GM13977 (cell line): Measurements from ENCODE around the gene NOL4L.

Experiments used
- DNase-seq: peaks from one replicate; pipeline ENCODE4 v3.0.0; 2012; ENCODE audit warnings: low spot score
- CTCF ChIP-seq: IDR thresholded peaks from 2 replicates; pipeline ENCODE4 v1.5.1; 2012; ENCODE audit warnings: mild to moderate bottlenecking, control low read depth; ENCODE audit not compliant: insufficient read depth; ENCODE audit errors: extremely low read depth, missing control alignments
- in situ Hi-C: fragments of 300-500 bp; cut with MboI; formaldehyde crosslinking; loops from one replicate; pipeline ENCODE4 v1.12.0; 2022; ENCODE audit warnings: low sequenced_read_pairs, low pct_unique_long_range_greater_than_20kb, mixed read lengths, inconsistent platforms; ENCODE audit not compliant: unreplicated experiment

NOL4L gene

GRCh38 chr20:32509639-32510066 is 75.5 kb downstream of the NOL4L start:
- no peak for DNase-seq
- in situ Hi-C loops = no loop called here
- TF ChIP-seq CTCF = no peak

DNA sequence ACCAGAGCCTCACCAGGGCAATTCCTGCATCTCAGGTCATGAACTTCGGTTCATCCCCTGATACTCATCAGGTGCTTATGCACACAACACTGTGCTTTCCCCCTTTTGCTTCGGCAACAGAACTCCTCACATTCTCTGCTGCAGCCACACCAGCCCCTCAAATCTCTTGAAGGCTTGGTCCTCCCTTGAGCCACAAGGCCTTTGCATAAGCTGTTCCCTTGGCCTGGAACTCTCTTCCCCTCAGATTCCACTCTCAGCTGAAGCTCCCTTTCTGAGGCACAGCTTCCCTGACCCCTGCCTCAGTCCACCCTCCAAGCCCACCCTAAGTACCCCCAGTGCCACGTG is 76.4 kb downstream of the NOL4L start:
- no peak for TF ChIP-seq CTCF
- in situ Hi-C loops = no loop called here

GRCh38 chr20:32507998-32508774 is 76.9 kb downstream of the NOL4L start:
- DNase-seq = no peak
- TF ChIP-seq CTCF = no peak
- in situ Hi-C loops = no loop called here

More for the DNA sequence above, 76.4 kb downstream of the NOL4L start:
- DNase-seq = no peak

GRCh38 chr20:32506721-32507120 is 78.4 kb downstream of the NOL4L start:
- TF ChIP-seq CTCF = no peak
- in situ Hi-C loops = no loop called here
- DNase-seq = no peak

DNA sequence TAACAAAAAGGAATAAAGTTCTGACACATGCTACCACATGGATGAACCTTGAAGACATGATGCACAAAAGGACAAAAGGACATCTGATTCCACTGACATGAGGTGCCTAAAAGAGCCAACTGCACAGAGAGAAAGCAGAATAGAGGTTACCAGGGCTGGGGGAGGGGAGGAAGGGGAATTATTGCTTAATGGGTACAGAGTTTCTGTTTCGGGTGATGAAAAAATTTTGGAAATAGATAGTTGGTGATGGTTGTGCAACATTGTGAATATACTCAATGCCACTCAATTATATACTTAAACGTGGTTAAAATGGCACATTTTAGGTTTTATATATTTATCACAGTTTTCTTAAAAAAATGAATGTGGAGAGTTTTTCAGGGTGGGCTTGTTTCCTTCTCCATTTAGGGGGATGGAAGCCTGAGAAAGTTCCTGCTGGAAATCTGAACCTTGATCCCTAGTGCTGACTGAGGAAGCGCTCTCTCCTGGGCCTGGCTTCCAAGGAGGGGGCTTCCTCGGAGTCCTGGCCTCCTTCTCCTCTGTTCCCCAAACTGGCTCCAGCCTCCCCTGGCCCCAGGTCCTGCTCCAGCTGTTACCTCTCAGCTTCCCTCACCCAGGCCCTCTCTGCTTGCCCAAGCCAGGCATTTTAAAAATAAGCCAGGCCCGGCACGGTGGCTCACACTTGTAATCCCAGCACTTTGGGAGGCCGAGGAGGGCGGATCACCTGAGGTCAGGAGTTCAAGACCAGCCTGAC is 79.2 kb downstream of the NOL4L start:
- no peak for TF ChIP-seq CTCF
- no peak for DNase-seq
- in situ Hi-C loops = no loop called here

- DNase-seq = no peak
- in situ Hi-C loops = no loop called here
- TF ChIP-seq CTCF = no peak
These were observed 83.4 kb downstream of the NOL4L start for GRCh38 chr20:32501709-32502108.
